HEK293T (cell line): ENCODE measurements around the gene USP22.

Experiments used
- CTCF ChIA-PET: fragments of 350-600 bp; formaldehyde crosslinking; extraction: SDS; loops from one replicate; lab custom pipeline; 2021; ENCODE audit warnings: antibody characterized with exemption, inconsistent platforms; lab: Yijun Ruan, JAX
- POLR2A ChIA-PET: fragments of 350-600 bp; formaldehyde crosslinking; extraction: SDS; loops from one replicate; lab custom pipeline; 2020; ENCODE audit warnings: antibody characterized with exemption, inconsistent platforms; lab: Yijun Ruan, JAX
- DNase-seq: peaks from one replicate; pipeline ENCODE4 v3.0.0; 2012; ENCODE audit warnings: mixed read lengths; ENCODE audit errors: extremely low spot score
- ARNT ChIP-seq: fragments of 450-650 bp; IDR thresholded peaks from 2 replicates; pipeline ENCODE4 v1.6.1; 2017; ENCODE audit warnings: mild to moderate bottlenecking
- BHLHE40 ChIP-seq: fragments of 450-650 bp; IDR thresholded peaks from 2 replicates; pipeline ENCODE4 v1.6.1; 2016; ENCODE audit warnings: mild to moderate bottlenecking, moderate library complexity, borderline replicate concordance
- CTBP1 ChIP-seq: fragments of 450-650 bp; IDR thresholded peaks from 2 replicates; pipeline ENCODE4 v1.6.1; 2016; ENCODE audit warnings: borderline replicate concordance
- ELF4 ChIP-seq: fragments of 450-650 bp; IDR thresholded peaks from 2 replicates; pipeline ENCODE4 v1.6.1; 2017; ENCODE audit warnings: antibody characterized with exemption
- FOXA1 ChIP-seq: fragments of 450-650 bp; IDR thresholded peaks from 2 replicates; pipeline ENCODE4 v1.6.1; 2016; ENCODE audit warnings: mild to moderate bottlenecking
- FOXK2 ChIP-seq: fragments of 450-650 bp; IDR thresholded peaks from 2 replicates; pipeline ENCODE4 v1.6.1; 2016; ENCODE audit warnings: mild to moderate bottlenecking
- FOXM1 ChIP-seq: fragments of 450-650 bp; IDR thresholded peaks from 2 replicates; pipeline ENCODE4 v1.6.1; 2017; ENCODE audit warnings: mild to moderate bottlenecking, borderline replicate concordance
- HDGF ChIP-seq: fragments of 450-650 bp; IDR thresholded peaks from 2 replicates; pipeline ENCODE4 v1.6.1; 2017; ENCODE audit warnings: antibody characterized with exemption, borderline replicate concordance
- L3MBTL2 ChIP-seq: fragments of 450-650 bp; conservative IDR thresholded peaks from 2 replicates; pipeline ENCODE4 v1.6.1; 2016; ENCODE audit warnings: mild to moderate bottlenecking
- LEF1 ChIP-seq: fragments of 450-650 bp; IDR thresholded peaks from 2 replicates; pipeline ENCODE4 v1.6.1; 2017; ENCODE audit warnings: mild to moderate bottlenecking, borderline replicate concordance
- NFRKB ChIP-seq: fragments of 450-650 bp; IDR thresholded peaks from 2 replicates; pipeline ENCODE4 v1.6.1; 2016; ENCODE audit warnings: mild to moderate bottlenecking, moderate library complexity
- SP1 ChIP-seq: fragments of 450-650 bp; IDR thresholded peaks from 2 replicates; pipeline ENCODE4 v1.6.1; 2017
- SUZ12 ChIP-seq: fragments of 450-650 bp; IDR thresholded peaks from 2 replicates; pipeline ENCODE4 v1.6.1; 2016; ENCODE audit warnings: mild to moderate bottlenecking
- TARDBP ChIP-seq: fragments of 450-650 bp; IDR thresholded peaks from 2 replicates; pipeline ENCODE4 v1.6.1; 2016
- ZNF384 ChIP-seq: fragments of 450-650 bp; IDR thresholded peaks from 2 replicates; pipeline ENCODE4 v1.6.1; 2016
- TF ChIP-seq, protein P1 (sequence below): fragments of 450-650 bp; IDR thresholded peaks from 2 replicates; pipeline ENCODE4 v1.6.1; 2016

The USP22 gene

DNA sequence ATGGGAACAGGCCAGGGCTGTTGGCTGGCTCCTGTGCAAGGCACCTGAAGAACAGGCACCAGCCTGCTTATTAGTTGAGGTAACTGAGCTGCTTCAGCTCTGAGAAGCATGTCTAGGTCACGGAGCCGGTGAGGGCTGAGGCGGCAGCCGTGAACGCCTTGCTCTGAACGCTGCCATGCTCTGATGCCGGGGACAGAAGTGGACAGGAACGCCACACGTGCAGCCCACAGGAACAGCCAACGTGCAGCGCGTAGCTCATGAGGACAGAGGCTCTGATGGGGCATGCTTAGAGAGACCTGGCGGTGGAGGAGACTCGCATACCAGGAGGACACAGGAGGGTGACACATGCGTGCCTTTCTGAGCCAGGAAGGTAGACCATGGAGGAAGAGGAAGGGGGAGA lies 25.6 kb downstream of the USP22 start:
- TF ChIP-seq, protein P1, sequence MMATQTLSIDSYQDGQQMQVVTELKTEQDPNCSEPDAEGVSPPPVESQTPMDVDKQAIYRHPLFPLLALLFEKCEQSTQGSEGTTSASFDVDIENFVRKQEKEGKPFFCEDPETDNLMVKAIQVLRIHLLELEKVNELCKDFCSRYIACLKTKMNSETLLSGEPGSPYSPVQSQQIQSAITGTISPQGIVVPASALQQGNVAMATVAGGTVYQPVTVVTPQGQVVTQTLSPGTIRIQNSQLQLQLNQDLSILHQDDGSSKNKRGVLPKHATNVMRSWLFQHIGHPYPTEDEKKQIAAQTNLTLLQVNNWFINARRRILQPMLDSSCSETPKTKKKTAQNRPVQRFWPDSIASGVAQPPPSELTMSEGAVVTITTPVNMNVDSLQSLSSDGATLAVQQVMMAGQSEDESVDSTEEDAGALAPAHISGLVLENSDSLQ, result no peak
- TF ChIP-seq LEF1, result no peak
- no peak for TF ChIP-seq HDGF
- TF ChIP-seq SUZ12, result no peak
- DNase-seq, result no peak
- ChIA-PET CTCF (interaction anchor here (1.6 kb wide), 1 partner anchor 24 kb away, joined by 4 read pairs; no protein-coding TSS in a partner anchor), POLR2A (no interaction called here)

DNA sequence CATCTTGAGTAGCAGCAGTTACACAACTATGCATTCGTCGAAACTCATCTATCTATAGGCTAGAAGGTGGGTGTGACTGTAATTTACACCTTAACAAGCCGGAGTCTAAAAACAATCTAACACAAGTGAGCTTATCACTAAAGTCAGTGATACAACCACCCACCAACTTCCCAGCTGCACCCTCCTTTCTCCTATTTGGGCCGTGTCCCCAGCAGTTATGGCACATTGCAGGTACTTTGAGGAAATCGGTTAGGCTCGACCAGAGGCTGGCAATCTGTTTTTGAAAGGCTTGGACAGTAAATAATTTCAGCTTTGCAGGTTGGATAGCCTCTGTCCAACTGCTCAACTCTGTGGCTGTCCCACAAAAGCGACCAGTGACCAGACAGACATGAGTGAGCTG lies 26.0 kb downstream of the USP22 start:
- DNase-seq, result no peak
- TF ChIP-seq FOXK2 (no peak), ELF4 (no peak), FOXA1 (no peak), HDGF (no peak), CTBP1 (no peak), LEF1 (no peak), L3MBTL2 (no peak), BHLHE40 (no peak), ARNT (no peak), SUZ12 (no peak), FOXM1 (no peak), ZNF384 (no peak), SP1 (no peak), NFRKB (no peak), TARDBP (no peak)
- TF ChIP-seq, protein P1, result no peak
- CTCF ChIA-PET, result interaction anchor here (1.6 kb wide), 1 partner anchor 23 kb away, joined by 4 read pairs; no protein-coding TSS in a partner anchor
- POLR2A ChIA-PET, result no interaction called here

DNA sequence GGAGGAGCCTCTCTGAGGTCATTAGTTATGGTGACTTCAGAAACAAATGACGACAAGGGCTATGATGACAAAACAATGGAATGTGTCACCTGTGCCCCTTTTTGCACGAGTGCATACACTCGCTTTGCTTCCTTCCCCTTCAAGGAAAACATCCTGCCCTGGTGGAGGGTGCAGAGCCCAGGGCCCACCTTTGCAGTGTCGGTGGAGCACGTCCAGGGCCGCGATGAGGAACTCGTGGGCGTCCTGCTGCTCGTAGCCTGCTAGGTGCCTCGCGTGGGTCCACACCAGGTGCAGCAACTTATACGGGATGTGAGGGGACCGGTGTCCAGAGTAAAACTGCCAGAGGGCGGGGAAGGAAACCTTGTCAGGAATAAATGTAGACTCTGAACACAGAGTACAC lies 27.2 kb downstream of the USP22 start:
- CTCF ChIA-PET, result interaction anchor here (0.6 kb wide), 1 partner anchor 105 kb away, joined by 3 read pairs; no protein-coding TSS in a partner anchor
- POLR2A ChIA-PET, result no interaction called here
- TF ChIP-seq FOXM1, result no peak
- no peak for DNase-seq

DNA sequence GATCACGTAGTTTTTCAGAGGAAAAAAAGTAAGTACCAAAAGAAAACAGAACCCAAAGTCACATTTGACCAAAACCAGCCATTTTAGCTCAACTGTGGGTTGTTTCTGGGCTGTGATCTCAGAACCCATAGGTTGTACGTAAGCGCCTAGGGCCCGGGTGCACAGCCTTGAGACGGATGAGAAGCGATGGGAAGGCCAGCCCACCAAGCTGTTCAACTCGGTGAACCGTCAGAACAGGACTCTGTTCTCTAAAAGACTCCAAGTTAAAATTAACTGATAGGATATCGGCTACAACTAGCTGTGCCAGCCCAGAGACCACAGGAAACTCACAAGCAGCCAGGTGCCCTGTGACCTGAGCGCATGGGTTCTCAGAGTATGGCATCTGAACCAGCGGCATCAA lies 28.3 kb downstream of the USP22 start:
- TF ChIP-seq FOXK2 (no peak), SP1 (no peak), LEF1 (no peak), FOXA1 (no peak), ELF4 (no peak), FOXM1 (no peak)
- no peak for DNase-seq
- ChIA-PET CTCF (interaction anchor here (0.6 kb wide), 1 partner anchor 47 kb away, joined by 4 read pairs; no protein-coding TSS in a partner anchor), POLR2A (no interaction called here)

DNA sequence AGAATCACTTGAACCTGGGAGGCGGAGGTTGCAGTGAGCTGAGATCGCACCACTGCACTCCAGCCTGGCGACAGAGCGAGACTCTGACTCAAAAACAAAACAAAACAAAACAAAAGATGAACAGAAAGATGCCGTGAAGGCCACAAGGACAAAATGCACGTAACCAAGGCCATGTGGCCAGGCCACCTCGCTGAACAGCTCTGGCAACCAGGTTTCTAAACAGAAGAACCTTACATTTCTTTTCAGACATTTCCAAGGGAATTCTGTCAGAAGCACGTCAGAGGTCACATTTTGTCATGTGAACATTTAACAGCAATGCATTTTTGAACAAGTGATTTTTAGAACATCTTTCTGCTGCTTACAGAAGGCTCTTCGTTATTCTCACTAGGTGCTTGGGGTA lies 28.8 kb downstream of the USP22 start:
- ChIA-PET CTCF (interaction anchor here (0.6 kb wide), 1 partner anchor 47 kb away, joined by 4 read pairs; no protein-coding TSS in a partner anchor), POLR2A (no interaction called here)
- no peak for DNase-seq
- no peak for TF ChIP-seq CTBP1
- no peak for TF ChIP-seq SUZ12
- no peak for TF ChIP-seq LEF1
- no peak for TF ChIP-seq FOXK2
- TF ChIP-seq FOXA1, result no peak
- TF ChIP-seq TARDBP, result no peak
- no peak for TF ChIP-seq FOXM1
- TF ChIP-seq NFRKB, result no peak
- no peak for TF ChIP-seq ELF4
- no peak for TF ChIP-seq BHLHE40
- no peak for TF ChIP-seq SP1
- no peak for TF ChIP-seq ARNT
- TF ChIP-seq, protein P1, result no peak
- TF ChIP-seq L3MBTL2, result no peak
- no peak for TF ChIP-seq ZNF384

DNA sequence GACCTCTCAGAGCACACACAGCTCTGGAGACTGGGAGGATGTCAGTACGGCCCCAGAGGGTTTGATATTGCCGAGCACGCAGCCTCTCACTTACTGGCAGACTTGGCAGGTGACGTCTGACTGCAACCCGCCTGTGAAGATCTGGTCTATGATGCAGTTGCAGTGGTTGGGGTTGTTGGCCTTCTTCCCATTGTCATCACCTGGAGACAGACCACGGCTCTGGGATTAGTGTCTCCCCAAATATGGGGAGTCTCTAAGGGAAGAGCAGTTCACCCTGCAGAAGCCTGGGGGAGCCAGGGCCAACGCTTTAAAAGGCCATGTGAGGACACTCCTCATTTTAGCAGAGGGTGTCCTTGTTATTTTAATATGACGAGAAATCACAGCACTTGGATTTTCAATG lies 30.1 kb downstream of the USP22 start:
- DNase-seq, result no peak
- TF ChIP-seq FOXM1 (no peak), NFRKB (no peak), FOXA1 (no peak), L3MBTL2 (no peak), ZNF384 (no peak), TARDBP (no peak), LEF1 (no peak), SP1 (no peak), SUZ12 (no peak), CTBP1 (no peak), FOXK2 (no peak), HDGF (no peak), ELF4 (no peak), BHLHE40 (no peak), ARNT (no peak)
- TF ChIP-seq, protein P1, result no peak
- POLR2A ChIA-PET, result no interaction called here
- CTCF ChIA-PET, result no interaction called here
